Neural cell (in vitro differentiated cells): ENCODE data around the gene RPL13A. TPM values are rescaled to one million over a fixed set of nuclear protein-coding genes. Genes with fewer than 3 reads are reported as not detected.
A peak's percentile ranks its signal among the peaks of the same experiment; 100 is the strongest.

Experiments used
- H2AFZ ChIP-seq: fragments of 200-600, 300-800 bp; sonication (generic), shearing (Covaris generic); 2 replicates; pipeline ENCODE4 v1.6.0; 2014; ENCODE audit warnings: low read depth, mild to moderate bottlenecking, antibody characterized with exemption, low read length, moderate library complexity
- H3F3A ChIP-seq: fragments of 200-600 bp; shearing (Covaris generic); 2 replicates; pipeline ENCODE4 v1.6.1; 2016; ENCODE audit warnings: mild to moderate bottlenecking, moderate library complexity, mixed read lengths, antibody characterized with exemption, low read length; ENCODE audit not compliant: insufficient read depth, poor library complexity, severe bottlenecking
- H3K27ac ChIP-seq: fragments of 200-600, 300-800 bp; sonication (generic), shearing (Covaris generic); 2 replicates; pipeline ENCODE4 v1.5.1; 2014; ENCODE audit warnings: mild to moderate bottlenecking, low read length, moderate library complexity
- H3K27me3 ChIP-seq: fragments of 300-800, 200-600 bp; sonication (generic), shearing (Covaris generic); 2 replicates; pipeline ENCODE4 v1.6.0; 2014; ENCODE audit warnings: mild to moderate bottlenecking, low read depth, low read length, moderate library complexity; ENCODE audit not compliant: insufficient read depth
- H3K36me3 ChIP-seq: fragments of 300-800, 200-600 bp; sonication (generic), shearing (Covaris generic); 2 replicates; pipeline ENCODE4 v1.5.1; 2014; ENCODE audit warnings: mild to moderate bottlenecking, antibody characterized with exemption, low read length, moderate library complexity; ENCODE audit not compliant: insufficient read depth
- H3K4me2 ChIP-seq: fragments of 300-800, 200-600 bp; sonication (generic), shearing (Covaris generic); 2 replicates; pipeline ENCODE4 v1.6.0; 2014; ENCODE audit warnings: mild to moderate bottlenecking, low read length
- H3K4me3 ChIP-seq: fragments of 300-800, 200-600 bp; sonication (generic), shearing (Covaris generic); 2 replicates; pipeline ENCODE4 v1.5.1; 2014; ENCODE audit warnings: mild to moderate bottlenecking, low read length, moderate library complexity
- H3K79me2 ChIP-seq: fragments of 200-600 bp; shearing (Covaris generic); replicated peaks from 2 replicates; pipeline ENCODE4 v1.6.0; 2014; ENCODE audit warnings: mild to moderate bottlenecking, low read length, moderate library complexity; ENCODE audit not compliant: insufficient read depth
- H3K9ac ChIP-seq: fragments of 300-800, 200-600 bp; sonication (generic), shearing (Covaris generic); 2 replicates; pipeline ENCODE4 v1.6.1; 2016; ENCODE audit warnings: mild to moderate bottlenecking, low read length, mixed read lengths
- H3K9me2 ChIP-seq: fragments of 200-600 bp; shearing (Covaris generic); 2 replicates; pipeline ENCODE4 v1.6.1; 2016; ENCODE audit warnings: mild to moderate bottlenecking, low read length, mixed read lengths; ENCODE audit not compliant: insufficient read depth
- H3K9me3 ChIP-seq: fragments of 200-600, 300-800 bp; sonication (generic), shearing (Covaris generic); 2 replicates; pipeline ENCODE4 v1.6.1; 2016; ENCODE audit warnings: mild to moderate bottlenecking, mixed run types, low read length, moderate library complexity, mixed read lengths
- H4K20me1 ChIP-seq: fragments of 200-600 bp; shearing (Covaris generic); 2 replicates; pipeline ENCODE4 v1.6.1; 2016; ENCODE audit warnings: mild to moderate bottlenecking, mixed run types; ENCODE audit not compliant: insufficient read depth
- CTCF ChIP-seq: fragments of 450-650 bp; IDR thresholded peaks from 2 replicates; pipeline ENCODE4 v1.5.1; 2014; ENCODE audit warnings: antibody characterized with exemption, mild to moderate bottlenecking, moderate library complexity; ENCODE audit not compliant: poor library complexity, severe bottlenecking
- EP300 ChIP-seq: fragments of 450-650 bp; conservative IDR thresholded peaks from 2 replicates; pipeline ENCODE4 v1.6.1; 2014; ENCODE audit warnings: antibody characterized with exemption, mild to moderate bottlenecking, moderate library complexity; ENCODE audit not compliant: poor library complexity, severe bottlenecking
- EZH2 ChIP-seq: fragments of 200-600, 300-800 bp; shearing (Covaris generic), sonication (generic); IDR thresholded peaks from 2 replicates; pipeline ENCODE4 v1.6.1; 2014; ENCODE audit warnings: antibody characterized with exemption, low read length, borderline replicate concordance, mild to moderate bottlenecking; ENCODE audit not compliant: insufficient read depth, poor library complexity, severe bottlenecking
- MXI1 ChIP-seq: fragments of 450-650 bp; conservative IDR thresholded peaks from 2 replicates; pipeline ENCODE4 v1.6.1; 2014; ENCODE audit warnings: antibody characterized with exemption, mild to moderate bottlenecking; ENCODE audit not compliant: poor library complexity, severe bottlenecking
- POLR2AphosphoS5 ChIP-seq: IDR thresholded peaks from 2 replicates; pipeline ENCODE4 v1.6.1; 2012
- RAD21 ChIP-seq: fragments of 450-650 bp; conservative IDR thresholded peaks from 2 replicates; pipeline ENCODE4 v1.6.1; 2014; ENCODE audit warnings: antibody characterized with exemption, mild to moderate bottlenecking, moderate library complexity
- SMC3 ChIP-seq: fragments of 450-650 bp; conservative IDR thresholded peaks from 2 replicates; pipeline ENCODE4 v1.6.1; 2014; ENCODE audit warnings: antibody characterized with exemption, mild to moderate bottlenecking, moderate library complexity; ENCODE audit not compliant: poor library complexity
- TAF1 ChIP-seq: IDR thresholded peaks from 2 replicates; pipeline ENCODE4 v1.6.1; 2012; ENCODE audit warnings: low read depth
- polyA plus RNA-seq: library from polyadenylated mRNA; depleted of rRNA; stranded (reverse); fragments of >200 nt; gene quantifications from 2 replicates; pipeline ENCODE4 v1.2.3, GENCODE V29; 2014
- TF ChIP-seq, protein P1 (sequence below): IDR thresholded peaks from 2 replicates; pipeline ENCODE4 v1.6.1; 2012; ENCODE audit warnings: borderline replicate concordance

RPL13A gene
- polyA plus RNA-seq, 1 donor from 2014 or later: 2,313 TPM

GRCh38 chr19:49496574-49497008, 9.2 kb downstream of the RPL13A start:
- Histone ChIP-seq H3K4me3 (peak overlapping the region; percentile 91), H2AFZ (peak overlapping the region; percentile 36), H3K27ac (peak overlapping the region; percentile 95), H3K27me3 (no peaks in the 10 kb centered on the region), H3F3A (no peaks in the 10 kb centered on the region), H3K9me3 (no peaks in the 10 kb centered on the region), H3K9ac (peak overlapping the region; percentile 94), H3K9me2 (no peaks in the 10 kb centered on the region), H4K20me1 (no peaks in the 10 kb centered on the region), H3K79me2 (peaks cover 20% of the 10 kb centered on the region), H3K4me2 (peak overlapping the region; percentile 94), H3K36me3 (peaks cover 10% of the 10 kb centered on the region)
- TF ChIP-seq EP300: no peak
- TF ChIP-seq EZH2: no peak
- no peak for TF ChIP-seq CTCF
- TF ChIP-seq SMC3: no peak
- TF ChIP-seq, protein P1, sequence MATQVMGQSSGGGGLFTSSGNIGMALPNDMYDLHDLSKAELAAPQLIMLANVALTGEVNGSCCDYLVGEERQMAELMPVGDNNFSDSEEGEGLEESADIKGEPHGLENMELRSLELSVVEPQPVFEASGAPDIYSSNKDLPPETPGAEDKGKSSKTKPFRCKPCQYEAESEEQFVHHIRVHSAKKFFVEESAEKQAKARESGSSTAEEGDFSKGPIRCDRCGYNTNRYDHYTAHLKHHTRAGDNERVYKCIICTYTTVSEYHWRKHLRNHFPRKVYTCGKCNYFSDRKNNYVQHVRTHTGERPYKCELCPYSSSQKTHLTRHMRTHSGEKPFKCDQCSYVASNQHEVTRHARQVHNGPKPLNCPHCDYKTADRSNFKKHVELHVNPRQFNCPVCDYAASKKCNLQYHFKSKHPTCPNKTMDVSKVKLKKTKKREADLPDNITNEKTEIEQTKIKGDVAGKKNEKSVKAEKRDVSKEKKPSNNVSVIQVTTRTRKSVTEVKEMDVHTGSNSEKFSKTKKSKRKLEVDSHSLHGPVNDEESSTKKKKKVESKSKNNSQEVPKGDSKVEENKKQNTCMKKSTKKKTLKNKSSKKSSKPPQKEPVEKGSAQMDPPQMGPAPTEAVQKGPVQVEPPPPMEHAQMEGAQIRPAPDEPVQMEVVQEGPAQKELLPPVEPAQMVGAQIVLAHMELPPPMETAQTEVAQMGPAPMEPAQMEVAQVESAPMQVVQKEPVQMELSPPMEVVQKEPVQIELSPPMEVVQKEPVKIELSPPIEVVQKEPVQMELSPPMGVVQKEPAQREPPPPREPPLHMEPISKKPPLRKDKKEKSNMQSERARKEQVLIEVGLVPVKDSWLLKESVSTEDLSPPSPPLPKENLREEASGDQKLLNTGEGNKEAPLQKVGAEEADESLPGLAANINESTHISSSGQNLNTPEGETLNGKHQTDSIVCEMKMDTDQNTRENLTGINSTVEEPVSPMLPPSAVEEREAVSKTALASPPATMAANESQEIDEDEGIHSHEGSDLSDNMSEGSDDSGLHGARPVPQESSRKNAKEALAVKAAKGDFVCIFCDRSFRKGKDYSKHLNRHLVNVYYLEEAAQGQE: no peak
- no peak for TF ChIP-seq RAD21
- TF ChIP-seq POLR2AphosphoS5: no peak
- no peak for TF ChIP-seq TAF1
- no peak for TF ChIP-seq MXI1

GRCh38 chr19:49497047-49497788, 9.8 kb downstream of the RPL13A start:
- Histone ChIP-seq H3K27me3 (no peaks in the 10 kb centered on the region), H3K4me2 (peak overlapping the region; percentile 94), H3K9me3 (no peaks in the 10 kb centered on the region), H4K20me1 (no peaks in the 10 kb centered on the region), H3K27ac (peak overlapping the region; percentile 95), H3K4me3 (peak overlapping the region; percentile 91), H2AFZ (no peak overlapping the region), H3K9me2 (no peaks in the 10 kb centered on the region), H3K36me3 (peaks cover 10% of the 10 kb centered on the region), H3F3A (no peaks in the 10 kb centered on the region), H3K9ac (peak overlapping the region; percentile 94), H3K79me2 (peaks cover 20% of the 10 kb centered on the region)
- TF ChIP-seq MXI1 (peak; percentile 38), CTCF (no peak), SMC3 (no peak)
- TF ChIP-seq, protein P1: no peak
